HG02943 (cell line): ENCODE measurements around the gene CCR6.
"Not testable (repeated sequence)": the region's sequence is repeated elsewhere in the genome, so short reads cannot be mapped to it uniquely, and the experiment has no call there.

Experiments
- ATAC-seq: cut with Tn5 transposase; IDR thresholded peaks from one replicate; pipeline ENCODE4 v1.9.1; 2021; ENCODE audit warnings: mild to moderate bottlenecking, low read depth, moderate library complexity; ENCODE audit not compliant: unreplicated experiment

The CCR6 gene

DNA sequence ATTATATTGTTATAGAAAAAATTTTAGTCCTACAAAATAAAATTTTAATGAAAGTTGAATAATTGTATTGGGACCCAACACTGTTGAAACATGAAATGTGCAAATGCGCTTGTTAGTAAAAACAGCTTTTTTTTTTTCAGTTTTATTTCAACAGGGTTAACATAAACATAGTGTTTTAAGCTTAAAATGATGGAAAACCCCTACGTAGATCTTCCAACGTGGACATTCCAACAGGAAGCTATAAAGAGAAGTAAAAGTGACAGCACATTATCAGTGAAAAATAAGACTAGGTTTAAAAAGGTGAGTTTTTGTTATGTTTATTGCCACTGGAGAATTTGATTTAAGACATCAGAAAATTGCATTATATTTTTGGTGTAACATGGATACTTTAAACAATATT, 41.4 kb downstream of the CCR6 start:
- ATAC-seq, result no peak

DNA sequence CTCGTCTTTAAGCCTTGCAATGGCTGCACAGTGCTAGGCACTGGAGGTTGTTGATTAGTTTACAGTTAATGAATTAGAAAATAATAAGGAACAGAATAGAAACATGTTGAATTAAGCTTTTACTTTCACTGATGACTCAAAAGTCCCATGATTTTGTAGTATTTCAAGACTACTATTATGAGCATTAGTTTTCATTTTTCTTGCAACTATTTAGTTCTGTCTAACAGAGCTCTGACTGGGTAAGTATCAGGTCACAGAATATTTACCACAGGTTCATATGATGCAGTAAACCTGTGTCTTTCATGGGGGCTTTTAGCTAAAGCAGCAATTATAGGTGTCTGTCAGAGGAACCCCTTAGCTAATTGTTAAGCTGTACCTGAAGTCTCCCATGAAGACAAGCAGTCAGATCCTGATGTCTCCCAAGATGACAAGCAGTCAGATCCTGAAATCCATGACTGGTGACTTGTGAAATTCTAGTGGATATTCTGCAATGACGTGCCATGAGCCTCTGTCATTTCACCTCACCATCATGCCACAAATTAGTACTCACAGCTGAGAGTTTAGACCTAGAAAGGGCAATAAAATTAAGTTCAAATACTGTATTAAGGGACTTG, 43.1 kb downstream of the CCR6 start:
- no peak for ATAC-seq

DNA sequence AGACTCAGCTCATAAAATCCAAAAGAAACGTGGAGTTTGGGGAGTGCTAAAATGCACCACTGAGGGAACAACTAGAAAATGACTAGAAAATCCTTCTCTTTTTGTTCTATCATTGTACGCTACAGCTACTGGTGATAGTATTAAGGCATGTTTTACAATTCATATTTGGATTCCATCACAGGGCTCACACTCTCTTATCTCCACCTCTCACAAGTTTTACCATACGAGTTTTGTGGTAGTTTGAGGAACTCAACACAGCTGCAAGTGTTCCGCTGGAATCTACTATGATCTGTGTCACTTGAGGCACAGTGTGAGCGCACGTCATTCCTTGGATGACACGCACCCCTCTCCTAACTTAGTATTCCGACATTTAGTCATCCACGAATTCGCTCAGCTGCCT, 44.8 kb downstream of the CCR6 start:
- not testable (repeated sequence) for ATAC-seq

DNA sequence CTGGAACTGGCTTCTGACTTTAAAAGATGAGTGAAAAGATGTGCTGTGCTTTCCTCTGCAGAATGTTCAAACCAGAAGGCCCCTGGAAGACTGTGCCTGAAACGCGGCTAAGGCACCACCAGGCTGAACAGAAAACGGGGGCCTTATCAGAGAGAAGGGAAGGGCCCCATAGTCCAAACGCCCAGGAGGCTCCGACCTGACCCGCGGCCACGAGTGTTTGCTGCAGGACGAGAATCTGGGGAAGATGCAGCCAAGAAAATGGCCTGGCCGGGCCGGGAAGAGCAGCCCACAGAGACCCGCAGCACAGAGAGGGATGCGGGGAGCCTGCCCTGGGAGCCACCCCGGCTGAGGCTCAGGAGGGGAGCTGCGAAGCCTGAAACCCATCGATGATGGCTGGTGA, 45.4 kb downstream of the CCR6 start:
- not testable (repeated sequence) for ATAC-seq

DNA sequence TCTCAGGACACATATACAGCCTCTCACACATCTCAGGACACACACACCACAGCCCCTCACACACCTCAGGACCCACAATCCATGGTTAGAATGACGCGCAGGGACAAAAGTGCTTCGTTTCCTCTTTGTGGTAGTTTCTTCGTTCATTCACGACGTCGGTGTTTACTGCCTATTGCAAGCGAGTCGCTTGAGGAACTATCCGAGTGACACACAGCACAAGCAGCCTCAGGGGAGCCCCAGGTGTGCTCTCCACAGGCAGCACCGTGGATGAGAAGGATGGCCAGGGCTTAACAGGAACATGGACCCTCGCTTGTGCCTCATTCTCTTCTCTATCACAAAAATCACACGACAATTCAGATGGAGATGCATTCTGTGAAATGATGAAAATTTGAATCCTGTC, 47.0 kb downstream of the CCR6 start:
- ATAC-seq, result not testable (repeated sequence)

DNA sequence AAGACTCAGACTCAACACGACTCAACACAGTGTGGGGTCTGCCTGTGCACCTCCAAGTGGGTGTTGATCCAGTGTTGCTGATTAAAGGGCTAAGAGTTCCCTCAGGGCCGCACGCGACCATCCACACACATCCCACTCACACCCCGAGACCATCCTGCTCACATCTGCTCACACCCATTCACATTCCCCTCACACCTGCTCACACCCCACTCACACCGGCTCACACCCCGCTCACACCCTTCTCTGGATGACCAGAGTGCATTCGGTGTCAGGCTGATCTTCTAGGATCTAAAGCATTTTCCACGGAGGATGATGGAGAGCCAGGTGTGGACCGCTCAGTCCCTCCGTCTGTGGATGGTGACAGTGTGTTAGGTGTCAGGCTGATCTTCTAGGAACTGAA, 48.4 kb downstream of the CCR6 start:
- ATAC-seq, result not testable (repeated sequence)

DNA sequence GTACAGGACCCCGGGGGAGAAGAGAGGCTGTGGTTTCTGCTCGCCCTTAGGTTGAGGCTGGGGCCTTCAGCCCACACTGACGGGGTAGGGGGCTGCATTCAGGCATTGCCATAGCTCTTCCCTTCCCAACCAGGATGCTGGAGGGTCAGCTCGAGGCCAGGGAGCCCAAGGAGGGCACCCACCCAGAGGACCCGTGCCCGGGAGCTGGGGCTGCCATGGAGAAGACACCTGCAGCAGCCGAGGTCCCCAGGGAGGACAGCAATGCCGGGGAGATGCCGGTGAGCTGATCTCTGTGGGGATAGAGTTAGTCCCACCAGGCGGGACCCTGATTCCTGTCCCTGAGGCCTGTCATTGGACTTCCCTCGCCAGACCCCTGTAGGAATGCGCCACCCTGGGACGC, 49.1 kb downstream of the CCR6 start:
- not testable (repeated sequence) for ATAC-seq

DNA sequence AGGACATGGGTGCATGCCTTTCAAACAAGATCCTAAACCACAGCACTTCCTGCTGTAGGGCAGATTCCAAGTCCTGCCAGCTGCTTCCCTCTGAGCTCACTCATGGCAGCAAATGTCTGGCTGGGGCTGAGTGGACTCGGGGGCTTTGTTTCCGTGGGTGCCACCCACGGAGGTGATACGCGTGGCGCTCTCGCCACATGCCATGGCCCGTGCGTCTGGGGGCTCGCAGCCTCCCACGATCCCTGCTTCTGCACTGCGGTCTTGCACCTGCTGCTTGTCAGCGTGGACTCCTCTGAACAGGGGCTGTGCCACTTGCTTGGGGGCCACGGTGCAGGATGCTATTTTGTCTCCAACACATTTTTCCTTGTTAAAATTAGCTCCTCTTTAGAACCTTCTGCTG, 54.4 kb downstream of the CCR6 start:
- not testable (repeated sequence) for ATAC-seq

DNA sequence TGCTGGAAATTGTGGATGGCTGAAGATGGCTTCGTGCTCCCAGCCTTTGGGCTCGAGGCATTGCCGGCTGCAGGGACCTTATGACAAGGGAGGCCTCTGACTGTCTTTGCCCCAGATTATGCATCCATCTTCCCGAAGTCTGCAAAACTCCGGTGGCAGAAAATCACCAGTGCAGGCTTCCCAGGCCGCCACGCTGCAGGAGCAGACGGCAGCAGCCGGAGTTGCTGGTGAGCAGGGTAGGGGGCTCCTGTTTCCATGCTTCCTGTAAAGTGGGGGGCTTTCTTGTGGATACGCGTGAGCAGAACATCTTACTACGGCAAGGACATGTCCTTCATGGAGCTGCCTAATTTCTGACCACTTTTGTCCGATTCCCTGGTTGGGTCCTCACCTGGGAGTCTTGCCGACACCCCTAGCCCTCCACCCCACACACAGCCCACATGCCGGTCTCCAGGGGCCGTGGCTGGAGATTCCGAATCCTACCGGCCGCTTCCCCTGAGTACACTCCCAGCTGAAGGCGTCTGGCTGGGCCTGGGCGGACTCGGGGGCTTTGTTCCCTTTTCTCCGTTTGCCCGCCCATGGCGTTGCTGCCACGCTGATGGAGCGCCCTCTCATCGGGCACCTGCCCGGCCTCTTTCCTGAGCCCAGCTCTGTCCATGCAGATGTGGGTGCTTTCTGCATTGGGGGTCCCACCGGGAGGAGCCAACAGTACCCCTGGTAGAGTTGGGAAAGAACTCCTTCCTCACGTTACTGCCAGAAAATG, 56.2 kb downstream of the CCR6 start:
- ATAC-seq, result not testable (repeated sequence)

DNA sequence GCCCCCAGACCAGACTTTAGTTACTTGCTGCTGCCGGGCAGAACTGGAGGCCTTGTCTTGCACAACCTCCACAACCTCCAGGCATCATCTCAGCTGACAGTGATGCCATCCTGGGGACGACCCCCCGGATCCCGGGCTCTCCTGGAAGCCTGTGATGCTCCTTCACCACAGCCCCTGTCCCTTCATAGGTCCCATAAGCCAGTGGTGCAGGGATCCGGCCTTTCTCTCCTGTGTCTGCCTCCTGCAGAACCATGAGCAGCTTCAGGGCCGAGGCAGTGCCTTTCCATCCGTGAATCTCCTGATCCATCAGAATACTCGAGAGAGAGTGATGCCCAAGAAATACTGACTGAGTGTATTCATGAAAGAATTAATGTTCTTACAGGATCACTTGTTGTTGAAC, 57.2 kb downstream of the CCR6 start:
- not testable (repeated sequence) for ATAC-seq

DNA sequence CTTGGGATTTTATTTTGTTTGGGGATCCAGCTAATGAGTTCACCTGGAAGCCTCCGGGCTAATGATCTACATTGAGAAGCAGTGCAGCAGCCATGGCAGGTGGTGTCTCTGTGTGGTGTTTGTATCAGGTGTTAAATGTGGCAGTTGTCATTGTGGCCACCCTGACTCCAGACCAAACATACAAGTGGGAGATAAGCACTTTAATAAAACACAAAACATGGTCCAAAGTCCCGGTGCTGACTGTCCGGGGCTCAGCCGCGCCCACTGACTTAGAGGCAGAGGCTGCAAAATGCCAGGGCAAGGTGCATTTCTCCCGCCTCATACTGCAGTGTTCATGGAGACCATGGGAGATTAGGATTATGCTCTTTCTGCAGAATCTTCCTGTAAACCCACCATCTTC, 58.5 kb downstream of the CCR6 start:
- ATAC-seq, result not testable (repeated sequence)

DNA sequence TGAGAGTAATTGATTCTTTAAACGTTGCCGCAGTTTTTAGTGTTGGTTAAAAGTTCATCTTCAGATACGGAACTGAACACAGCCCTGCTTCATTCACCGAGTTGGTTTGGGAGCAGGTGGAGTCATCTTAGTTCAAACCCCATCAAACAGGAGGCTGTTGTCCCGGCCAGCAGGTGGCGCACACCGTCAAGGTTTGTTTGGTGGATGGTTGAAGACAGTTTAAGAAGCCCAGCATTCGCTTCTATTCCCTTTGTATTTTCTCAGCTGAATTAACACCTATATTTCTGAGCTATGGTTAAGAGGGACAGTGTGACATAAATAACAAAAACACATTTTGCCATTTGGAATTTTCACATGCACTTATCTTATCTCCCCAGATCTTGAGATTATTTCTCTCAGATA, 60.0 kb downstream of the CCR6 start:
- peak; percentile 79 for ATAC-seq

DNA sequence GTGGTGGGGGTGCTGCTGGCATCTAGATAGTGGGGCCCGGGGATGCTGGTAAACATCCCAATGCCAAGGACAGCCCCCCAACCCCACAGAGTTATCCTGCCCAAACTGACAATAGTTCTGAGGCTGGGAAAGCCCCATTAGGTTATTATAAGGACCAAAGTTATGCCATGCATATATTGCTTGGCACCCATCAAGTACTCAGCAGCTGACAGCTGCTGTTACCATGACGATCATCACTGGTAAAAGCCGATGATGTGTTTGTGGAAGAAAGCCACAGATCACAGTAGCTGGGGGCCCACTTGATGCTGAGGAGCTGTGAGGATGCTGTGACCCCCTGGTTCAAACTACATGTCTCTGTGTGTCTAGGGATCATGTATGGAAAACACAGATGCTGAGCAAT, 62.2 kb downstream of the CCR6 start:
- ATAC-seq, result not testable (repeated sequence)

DNA sequence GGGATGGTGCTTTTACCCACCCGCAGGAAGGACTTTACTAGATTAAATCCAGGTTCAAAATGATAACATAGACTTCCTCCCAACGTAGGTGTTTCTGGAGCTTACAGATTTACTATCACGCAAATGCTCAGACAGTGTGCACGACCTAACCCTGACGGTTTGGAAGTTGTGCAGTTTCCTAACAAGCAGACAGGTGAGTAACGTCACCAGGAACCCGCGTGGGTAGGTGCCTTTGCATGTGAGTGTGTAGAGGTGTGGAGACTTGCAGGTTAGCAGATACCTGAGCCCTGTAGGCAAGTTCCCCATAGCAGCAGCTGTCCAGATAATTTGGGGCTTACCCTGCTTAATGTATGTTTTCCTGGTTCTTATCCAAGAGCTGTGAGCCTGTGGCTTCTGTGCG, 64.4 kb downstream of the CCR6 start:
- not testable (repeated sequence) for ATAC-seq
